GM12878 (cell line): ENCODE results near the gene TMEM174. TPM values are rescaled to one million over a fixed set of nuclear protein-coding genes. Genes with fewer than 3 reads are reported as not detected.

Experiments used
- CHD1 ChIP-seq: IDR thresholded peaks from 2 replicates; pipeline ENCODE4 v1.6.1; 2012; ENCODE audit warnings: low read depth, low read length, improper control_type of control experiment
- FOS ChIP-seq: IDR thresholded peaks from 3 replicates; pipeline ENCODE4 v1.6.1; 2011; ENCODE audit warnings: borderline replicate concordance; ENCODE audit not compliant: insufficient read length; ENCODE audit errors: extremely low read depth
- MEF2A ChIP-seq: IDR thresholded peaks from 2 replicates; pipeline ENCODE4 v1.6.1; 2011; ENCODE audit warnings: low read depth, mild to moderate bottlenecking, low read length, moderate library complexity; ENCODE audit not compliant: insufficient read depth
- PAX5 ChIP-seq: IDR thresholded peaks from 2 replicates; pipeline ENCODE4 v1.6.1; 2011; ENCODE audit warnings: low read depth, low read length, borderline replicate concordance
- RELB ChIP-seq: fragments of 450-650 bp; IDR thresholded peaks from 2 replicates; pipeline ENCODE4 v1.6.1; 2017; ENCODE audit warnings: low read depth, mild to moderate bottlenecking, moderate library complexity
- REST ChIP-seq: IDR thresholded peaks from 2 replicates; pipeline ENCODE4 v1.6.1; 2012; ENCODE audit warnings: mild to moderate bottlenecking, low read depth, low read length
- SMAD5 ChIP-seq: IDR thresholded peaks from 2 replicates; pipeline ENCODE4 v1.6.1; 2016; ENCODE audit warnings: antibody characterized with exemption, low read depth
- SUPT20H ChIP-seq: IDR thresholded peaks from 2 replicates; pipeline ENCODE4 v1.6.1; 2011; ENCODE audit warnings: low read depth, mild to moderate bottlenecking, low read length, moderate library complexity, borderline replicate concordance; ENCODE audit not compliant: control insufficient read depth
- ZBTB11 ChIP-seq: fragments of 450-650 bp; formaldehyde crosslinking; IDR thresholded peaks from 2 replicates; pipeline ENCODE4 v1.5.0; 2022; ENCODE audit warnings: mild to moderate bottlenecking, missing genetic modification characterization
- ZNF384 ChIP-seq: IDR thresholded peaks from 2 replicates; pipeline ENCODE4 v1.6.1; 2012; ENCODE audit warnings: low read depth, mild to moderate bottlenecking, low read length, improper control_type of control experiment, borderline replicate concordance
- polyA plus RNA-seq, 11 experiments: library from polyadenylated mRNA; depleted of rRNA in 4 of 11; unstranded in 6 of 11; stranded (reverse) in 5 of 11; fragments of >200 nt; fragmentation: Nextera tagmentation in 4 of 11; fragmentation: Illumina TruSeq in 1 of 11; extraction: Ambion mirVana in 4 of 11; extraction: Trizol in 1 of 11; gene quantifications; 1 replicate in 1 of 11; 2 replicates in 10 of 11; pipeline versions ENCODE4 v1.2.1 to v1.2.3, GENCODE V29; 2011 to 2016; ENCODE audit warnings: inconsistent platforms in 2 of 11, missing spikeins in 2 of 11, low read depth in 1 of 11
- total RNA-seq, 4 experiments: library from RNA; depleted of rRNA in 3 of 4; stranded (reverse); fragments of >200 nt in 3 of 4; fragmentation: Illumina TruSeq in 1 of 4; extraction: Trizol in 1 of 4; gene quantifications; 2 replicates each; pipeline versions ENCODE4 v1.2.1 to v1.2.3, GENCODE V29; 2013 to 2021

The TMEM174 gene
- total and polyA plus RNA-seq, 10 of the 15 experiments (the other 5 are each of a cell fraction or from before 2014, with no cell fraction given): not detected

- TF ChIP-seq REST (no peak), SMAD5 (no peak), PAX5 (no peak), ZNF384 (no peak), RELB (no peak), CHD1 (no peak), ZBTB11 (CRISPR knock-in tag) (no peak), MEF2A (no peak), FOS (no peak), SUPT20H (no peak)
These were observed 46.0 kb upstream of the TMEM174 start (continued) for GRCh38 chr5:73126957-73127356.
